NCI-H774 (cell line): ENCODE measurements around the gene MEP1A.
A peak's percentile ranks its signal among the peaks of the same experiment; 100 is the strongest.
"Not testable (repeated sequence)": the region's sequence is repeated elsewhere in the genome, so short reads cannot be mapped to it uniquely, and the experiment has no call there.

ENCODE experiments used
- DNase-seq: peaks from one replicate; lab custom pipeline; 2025; lab: John Stamatoyannopoulos, UW

MEP1A gene

GRCh38 chr6:46834257-46834916 is 41.2 kb downstream of the MEP1A start:
- DNase-seq = not testable (repeated sequence)

GRCh38 chr6:46834991-46835390 is 41.8 kb downstream of the MEP1A start:
- not testable (repeated sequence) for DNase-seq

GRCh38 chr6:46838033-46838432 is 44.8 kb downstream of the MEP1A start:
- DNase-seq = no peak

- not testable (repeated sequence) for DNase-seq
These were observed 49.2 kb downstream of the MEP1A start for GRCh38 chr6:46842252-46842846.

GRCh38 chr6:46845126-46845525 is 51.9 kb downstream of the MEP1A start:
- DNase-seq = no peak

- DNase-seq = peak; percentile 75
These were observed 55.6 kb downstream of the MEP1A start for GRCh38 chr6:46848684-46849360.

GRCh38 chr6:46849361-46849690 is 56.1 kb downstream of the MEP1A start:
- DNase-seq = no peak

GRCh38 chr6:46850792-46851191 is 57.6 kb downstream of the MEP1A start:
- DNase-seq = no peak

- not testable (repeated sequence) for DNase-seq
These were observed 58.4 kb downstream of the MEP1A start for GRCh38 chr6:46851576-46851975.

GRCh38 chr6:46855966-46856365 is 62.8 kb downstream of the MEP1A start:
- not testable (repeated sequence) for DNase-seq

GRCh38 chr6:46862381-46862780 is 69.2 kb downstream of the MEP1A start:
- DNase-seq = no peak

GRCh38 chr6:46863791-46864190 is 70.6 kb downstream of the MEP1A start:
- no peak for DNase-seq

- no peak for DNase-seq
These were observed 72.0 kb downstream of the MEP1A start for GRCh38 chr6:46865221-46865620.

GRCh38 chr6:46867411-46867810 is 74.2 kb downstream of the MEP1A start:
- DNase-seq = no peak

- DNase-seq = peak; percentile 48
These were observed 82.9 kb downstream of the MEP1A start for GRCh38 chr6:46876126-46876525.

GRCh38 chr6:46879003-46879402 is 85.8 kb downstream of the MEP1A start:
- no peak for DNase-seq

GRCh38 chr6:46882645-46883044 is 89.5 kb downstream of the MEP1A start:
- peak; percentile 31 for DNase-seq

- DNase-seq = no peak
These were observed 94.8 kb downstream of the MEP1A start for GRCh38 chr6:46888031-46888430.

GRCh38 chr6:46888578-46888977 is 95.4 kb downstream of the MEP1A start:
- no peak for DNase-seq
